Right atrium auricular region (tissue), 2 donors: ENCODE results near the gene GREM1. TPM values are rescaled to one million over a fixed set of nuclear protein-coding genes. Genes with fewer than 3 reads are reported as not detected.

Source experiments
- DNase-seq: peaks from one replicate; pipeline ENCODE4 v3.0.0-alpha.2; 2019; ENCODE audit warnings: low spot score
- H3K27ac ChIP-seq, 2 donors: fragments of 200-600 bp; sonication (generic); 1 replicate in 1 of 2; 2 replicates in 1 of 2; pipeline ENCODE4 v1.5.1; 2016 to 2019
- H3K27me3 ChIP-seq, 2 donors: fragments of 200-600 bp; sonication (generic); one replicate each; pipeline versions ENCODE4 v1.5.1 to v1.6.0; 2017 to 2019
- H3K36me3 ChIP-seq: fragments of 200-600 bp; sonication (generic); one replicate; pipeline ENCODE4 v1.5.1; 2016
- H3K4me1 ChIP-seq, 2 donors: fragments of 200-600 bp; sonication (generic); one replicate each; pipeline versions ENCODE4 v1.5.1 to v1.6.0; 2017 to 2019
- H3K4me3 ChIP-seq, 2 donors: fragments of 200-600 bp; sonication (generic); 1 replicate in 1 of 2; 2 replicates in 1 of 2; pipeline ENCODE4 v1.5.1; 2017 to 2019; ENCODE audit warnings: mild to moderate bottlenecking in 1 of 2, moderate library complexity in 1 of 2
- H3K9me3 ChIP-seq, 2 donors: fragments of 200-600 bp; sonication (generic); one replicate each; pipeline ENCODE4 v1.5.1; 2019
- CTCF ChIP-seq, 2 donors: fragments of 200-600 bp; sonication (generic); IDR thresholded peaks; one replicate each; pipeline ENCODE4 v1.5.1; 2019; ENCODE audit warnings: antibody characterized with exemption in 2 of 2
- total RNA-seq, 2 donors: library from RNA; depleted of rRNA; stranded (reverse); fragments of >200 nt; gene quantifications; one replicate each; pipeline ENCODE4 v1.1.0, GENCODE V29; 2016

Gene GREM1
- total RNA-seq, 2 donors from 2014 or later, result 0.43 TPM; not detected in 1

- no peak for DNase-seq
- TF ChIP-seq CTCF (IDR thresholded peaks at IDR 0.05), result no peak
- H3K9me3 ChIP-seq, result peaks cover 0 to 20% of the 10 kb centered on the region in 2 donors
Measured at GRCh38 chr15:32737304-32737703, 19.5 kb downstream of the GREM1 start.

GRCh38 chr15:32738666-32739065 lies 20.9 kb downstream of the GREM1 start:
- peaks cover 0 to 27% of the 10 kb centered on the region in 2 donors for H3K9me3 ChIP-seq
- no peak overlapping the region for H3K27ac ChIP-seq
- no peaks in the 10 kb centered on the region for H3K36me3 ChIP-seq
- H3K4me3 ChIP-seq, result no peak overlapping the region
- H3K4me1 ChIP-seq, result no peaks in the 10 kb centered on the region
- no peak for TF ChIP-seq CTCF (IDR thresholded peaks at IDR 0.05)
- DNase-seq, result no peak
- H3K27me3 ChIP-seq, result no peaks in the 10 kb centered on the region

More at GRCh38 chr15:32737304-32737703, 19.5 kb downstream of the GREM1 start:
- H3K27ac ChIP-seq, result no peak overlapping the region
- H3K36me3 ChIP-seq, result no peaks in the 10 kb centered on the region
- H3K4me1 ChIP-seq, result no peaks in the 10 kb centered on the region
- H3K27me3 ChIP-seq, result no peaks in the 10 kb centered on the region
- H3K4me3 ChIP-seq, result no peak overlapping the region

GRCh38 chr15:32739522-32740063 lies 21.8 kb downstream of the GREM1 start:
- H3K9me3 ChIP-seq, result peaks cover 0 to 27% of the 10 kb centered on the region in 2 donors
- H3K4me1 ChIP-seq, result no peaks in the 10 kb centered on the region
- no peak for DNase-seq
- no peaks in the 10 kb centered on the region for H3K27me3 ChIP-seq
- no peak overlapping the region for H3K27ac ChIP-seq
- H3K36me3 ChIP-seq, result no peaks in the 10 kb centered on the region
- no peak overlapping the region for H3K4me3 ChIP-seq
- no peak for TF ChIP-seq CTCF (IDR thresholded peaks at IDR 0.05)

GRCh38 chr15:32743411-32744140 lies 25.8 kb downstream of the GREM1 start:
- Histone ChIP-seq H3K4me1 (no peaks in the 10 kb centered on the region), H3K36me3 (no peaks in the 10 kb centered on the region)
- no peak for TF ChIP-seq CTCF (IDR thresholded peaks at IDR 0.05)

GRCh38 chr15:32746116-32746857 lies 28.5 kb downstream of the GREM1 start:
- Histone ChIP-seq H3K4me1 (no peaks in the 10 kb centered on the region), H3K4me3 (no peak overlapping the region), H3K27ac (no peak overlapping the region), H3K27me3 (no peaks in the 10 kb centered on the region), H3K9me3 (peaks cover 0 to 10% of the 10 kb centered on the region in 2 donors), H3K36me3 (no peaks in the 10 kb centered on the region)
- DNase-seq, result no peak
- TF ChIP-seq CTCF (IDR thresholded peaks at IDR 0.05), result no peak

More at GRCh38 chr15:32743411-32744140, 25.8 kb downstream of the GREM1 start:
- H3K27ac ChIP-seq, result no peak overlapping the region
- H3K27me3 ChIP-seq, result no peaks in the 10 kb centered on the region
- H3K4me3 ChIP-seq, result no peak overlapping the region
- H3K9me3 ChIP-seq, result peaks cover 0 to 27% of the 10 kb centered on the region in 2 donors
- no peak for DNase-seq
